DMS53 treated with DMSO at 0.1 percent for 48 hours (cell line): ENCODE data around the gene TGFBR1.

ENCODE experiments used
- DNase-seq: peaks from one replicate; lab custom pipeline; 2025; ENCODE audit not compliant: unreplicated experiment; lab: John Stamatoyannopoulos, UW

Gene TGFBR1

DNA sequence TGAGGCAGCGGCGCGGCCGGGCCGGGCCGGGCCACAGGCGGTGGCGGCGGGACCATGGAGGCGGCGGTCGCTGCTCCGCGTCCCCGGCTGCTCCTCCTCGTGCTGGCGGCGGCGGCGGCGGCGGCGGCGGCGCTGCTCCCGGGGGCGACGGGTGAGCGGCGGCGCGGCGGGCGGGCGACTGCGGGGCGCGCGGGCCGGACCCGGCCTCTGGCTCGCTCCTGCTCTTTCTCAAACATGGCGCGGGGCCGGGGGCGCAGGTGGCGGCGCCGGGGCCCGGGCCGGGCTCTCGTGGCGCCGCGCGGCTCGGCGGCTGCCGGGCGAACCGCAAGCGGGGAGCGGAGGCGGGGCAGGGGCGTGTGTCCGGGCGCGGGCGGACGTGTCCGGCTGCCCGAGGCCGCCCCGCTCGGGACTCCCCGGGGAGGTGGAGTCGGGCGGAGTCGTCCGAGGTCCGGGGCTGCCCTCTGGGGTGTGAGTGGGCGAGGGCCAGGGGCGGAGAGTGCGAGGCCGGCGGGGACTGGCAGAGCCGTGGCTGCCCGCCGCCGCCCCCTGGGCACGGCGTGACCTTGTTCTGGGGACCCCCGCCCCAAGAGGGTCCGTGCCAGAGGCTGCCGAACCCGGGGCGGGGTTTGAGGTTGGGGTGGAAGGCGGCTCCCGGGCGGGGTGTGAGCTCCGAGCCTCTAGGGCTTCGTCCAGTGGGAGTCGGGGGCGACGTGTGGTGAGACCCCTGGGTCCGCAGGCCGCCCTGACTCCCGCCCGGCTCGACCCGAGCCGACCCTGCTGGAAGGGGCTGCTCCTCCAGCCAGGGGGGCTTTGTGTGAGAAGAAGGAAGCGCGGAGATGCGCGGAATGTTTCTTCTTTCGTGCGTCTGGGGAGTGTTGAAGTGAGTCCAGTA, 485 bp downstream of the TGFBR1 start:
- no peak for DNase-seq

DNA sequence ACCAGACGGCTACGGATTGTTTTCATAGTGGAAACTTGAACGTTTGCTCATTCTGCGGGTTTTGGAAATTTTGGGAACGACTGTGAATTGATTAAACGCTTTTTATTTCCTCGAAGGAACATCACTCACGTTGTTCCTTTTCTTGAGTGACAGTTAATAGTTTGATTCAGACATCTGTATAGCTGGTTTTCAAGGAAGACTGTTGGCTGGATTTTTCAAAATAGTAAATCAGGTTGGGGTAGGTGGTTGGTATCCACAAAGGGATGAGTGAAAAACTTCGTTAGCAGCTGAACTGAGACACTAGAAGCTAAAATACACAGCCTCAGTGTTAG, 1.1 kb downstream of the TGFBR1 start:
- no peak for DNase-seq

DNA sequence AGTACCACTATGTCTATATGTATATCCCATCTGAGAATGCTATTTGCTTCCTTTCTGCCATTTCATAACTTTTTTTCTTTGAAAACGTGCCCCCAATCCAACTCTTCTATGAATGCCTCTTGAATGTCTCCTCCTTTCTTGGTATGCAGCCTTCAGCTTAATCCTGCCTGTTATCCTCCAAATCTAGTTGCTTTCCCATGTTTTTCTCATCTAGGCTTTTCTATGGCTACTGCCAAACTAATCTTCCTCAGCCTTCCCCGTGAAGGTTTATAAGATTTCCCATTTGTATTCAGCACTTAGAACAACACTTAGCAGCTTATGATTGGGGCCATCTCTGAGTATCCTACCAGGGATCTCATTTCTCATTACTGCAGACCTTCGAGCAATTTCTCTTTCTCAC, 2.5 kb downstream of the TGFBR1 start:
- DNase-seq, result no peak

DNA sequence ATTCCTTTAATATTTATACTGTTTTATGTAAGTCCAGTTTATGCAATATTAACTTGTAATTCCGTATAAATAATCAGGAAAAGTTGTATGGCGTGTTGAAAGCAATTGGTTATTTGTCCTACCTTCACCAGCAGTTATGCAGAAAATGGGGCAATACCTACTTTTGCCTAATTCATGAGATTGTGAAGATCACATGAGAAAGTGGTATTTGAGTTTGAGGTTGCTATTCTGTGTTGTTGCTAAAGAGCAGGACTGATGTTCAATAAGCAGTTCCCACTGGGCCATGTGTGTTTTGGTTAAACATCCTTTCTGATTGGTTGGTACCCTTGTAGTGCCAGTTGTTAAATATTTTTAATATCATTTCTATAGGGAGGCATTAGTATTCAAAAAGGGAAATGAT, 3.2 kb downstream of the TGFBR1 start:
- DNase-seq, result no peak

DNA sequence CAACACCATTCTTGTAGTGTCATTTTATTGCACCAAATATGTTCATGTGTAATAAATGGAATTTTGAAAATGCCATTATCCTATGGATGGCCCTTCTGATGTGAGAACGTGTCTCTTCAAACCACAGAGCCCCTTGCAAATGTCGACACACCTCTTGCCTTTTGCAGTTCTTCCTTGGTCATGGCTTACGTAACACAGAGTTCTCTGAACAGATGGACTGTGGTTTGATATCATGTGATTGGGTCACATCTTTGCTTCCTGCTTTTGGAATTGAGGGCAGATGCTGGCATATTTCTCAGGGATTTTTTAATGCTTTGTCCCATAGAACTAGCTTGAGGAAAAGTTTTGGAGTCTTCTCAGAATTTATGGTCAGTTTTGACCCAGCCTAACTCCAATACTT, 4.6 kb downstream of the TGFBR1 start:
- DNase-seq, result no peak

DNA sequence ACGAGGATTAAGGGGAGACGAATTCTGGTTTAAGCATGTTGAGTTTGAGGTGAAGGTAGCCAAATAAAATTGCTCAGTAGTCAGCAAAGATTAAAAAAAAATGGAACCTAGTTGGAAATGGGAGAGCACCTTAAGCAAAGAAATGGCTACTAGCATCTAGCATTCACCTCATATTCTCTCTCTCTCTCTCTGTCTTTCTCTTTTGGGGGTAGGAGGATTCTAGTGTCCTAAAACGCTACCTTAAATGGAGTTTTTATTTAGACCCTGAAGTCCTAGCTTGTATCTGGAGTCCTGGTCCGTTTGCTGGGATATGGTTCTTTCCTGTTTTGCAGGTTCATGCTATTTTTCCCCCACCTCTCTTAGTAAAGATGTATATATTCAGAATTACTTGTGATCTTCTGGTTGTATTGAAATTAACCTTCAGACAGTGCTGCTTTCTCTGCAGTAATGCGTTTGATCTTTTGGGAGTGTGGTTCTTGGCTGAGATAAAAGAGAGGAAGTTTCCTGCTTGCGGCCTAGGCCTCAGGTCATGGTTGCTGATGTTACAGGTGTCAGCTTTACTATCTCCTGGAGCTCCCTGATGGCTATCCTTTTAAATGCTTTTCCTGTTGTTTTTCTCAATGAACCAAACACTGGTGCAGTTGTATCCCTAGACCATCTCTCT, 8.0 kb downstream of the TGFBR1 start:
- DNase-seq, result no peak

DNA sequence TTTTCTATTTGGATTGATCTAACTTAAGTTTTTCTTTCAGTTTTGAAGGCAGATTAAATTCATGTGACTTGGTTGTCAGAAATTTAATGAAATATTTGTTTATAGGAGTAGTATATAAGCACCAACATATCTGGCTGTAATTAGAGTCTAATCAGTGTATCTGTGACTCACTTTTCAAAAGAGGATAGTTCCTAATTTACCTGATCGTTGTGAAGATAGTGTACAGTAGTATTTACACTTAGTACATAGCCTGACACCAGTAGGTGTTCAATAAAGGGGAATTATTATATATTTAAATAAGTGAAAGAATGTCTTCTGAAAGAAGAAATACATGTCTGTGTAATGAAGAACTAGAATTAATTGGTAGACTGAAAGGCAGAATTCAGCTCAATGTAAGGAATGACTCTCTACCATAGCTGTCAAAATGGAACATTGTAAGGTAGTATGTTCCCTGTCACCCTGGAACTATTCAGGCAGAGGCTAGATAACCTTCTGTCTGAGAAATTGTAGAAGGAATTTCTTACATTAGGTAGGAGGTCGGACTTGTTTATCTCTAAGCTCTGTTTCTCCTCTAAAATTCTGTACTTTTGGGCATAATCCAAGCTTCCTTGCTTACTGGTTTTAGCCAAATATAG, 8.6 kb downstream of the TGFBR1 start:
- DNase-seq, result no peak

DNA sequence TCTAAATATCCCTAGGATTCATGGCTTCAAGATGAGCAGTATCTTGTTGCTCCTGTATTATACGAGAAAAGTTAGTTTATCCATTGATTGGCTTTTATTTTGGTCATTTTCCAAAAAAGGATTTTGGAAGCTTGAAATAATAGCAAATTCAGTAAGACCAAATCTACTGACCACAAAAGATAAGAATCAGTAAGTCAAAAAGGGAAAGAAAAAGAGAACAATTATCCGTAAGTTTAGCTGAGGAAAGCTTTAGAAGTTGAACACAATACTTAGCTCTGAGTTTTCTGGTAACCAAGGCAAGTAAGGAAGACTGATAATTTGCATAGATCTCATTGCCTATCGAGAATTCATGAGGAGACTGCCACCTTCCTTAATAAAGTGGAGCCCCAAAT, 9.1 kb downstream of the TGFBR1 start:
- DNase-seq, result no peak

DNA sequence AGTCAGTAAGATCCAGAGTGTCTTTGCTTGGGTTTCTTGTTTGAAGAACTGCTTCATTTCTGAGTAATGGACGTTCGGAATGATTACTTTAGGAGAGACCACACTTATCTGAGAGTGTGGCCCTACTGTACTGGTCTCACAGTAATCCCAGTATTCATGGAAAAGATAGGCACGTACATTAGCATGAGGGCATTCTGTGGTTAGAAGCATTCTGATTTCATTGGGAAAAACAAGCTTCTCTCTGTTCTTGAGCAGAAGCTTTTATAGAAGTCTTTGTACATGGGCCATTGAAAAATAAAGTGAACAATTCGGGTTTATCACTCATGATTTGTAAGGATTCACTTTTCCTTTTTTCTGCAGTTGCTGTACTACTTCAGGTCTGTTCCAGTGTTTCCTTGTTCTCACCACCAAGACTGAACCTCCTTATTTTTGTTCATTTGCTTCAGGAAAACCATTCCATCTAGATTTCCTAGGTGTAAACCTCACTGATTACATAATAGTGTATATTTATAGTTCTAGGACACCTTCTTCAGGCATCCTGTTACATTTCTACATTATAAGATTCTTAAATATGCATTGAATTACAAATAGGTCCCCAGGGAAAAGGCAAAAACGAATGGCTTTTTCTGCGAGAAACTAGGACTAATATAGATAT, 10.1 kb downstream of the TGFBR1 start:
- DNase-seq, result no peak

DNA sequence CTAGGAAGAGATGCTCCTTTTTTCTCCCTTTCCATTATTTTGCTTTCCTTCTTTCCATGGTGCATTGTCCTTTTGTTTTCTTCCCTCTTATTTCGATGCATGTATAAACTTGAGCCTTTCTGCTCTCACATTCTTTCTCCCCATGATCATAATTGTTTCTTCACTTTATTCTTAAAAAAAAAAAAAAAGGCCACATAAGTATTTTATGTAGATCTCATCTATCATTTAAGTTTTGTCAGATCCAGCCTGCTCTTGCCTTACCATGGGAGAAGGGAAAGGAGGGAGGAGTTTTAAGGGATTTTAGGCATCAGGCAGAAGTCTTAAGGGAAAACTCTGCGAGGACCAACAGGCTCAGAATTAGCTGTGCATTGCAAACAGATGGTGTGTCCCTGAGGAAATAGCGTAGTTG, 11.1 kb downstream of the TGFBR1 start:
- no peak for DNase-seq

DNA sequence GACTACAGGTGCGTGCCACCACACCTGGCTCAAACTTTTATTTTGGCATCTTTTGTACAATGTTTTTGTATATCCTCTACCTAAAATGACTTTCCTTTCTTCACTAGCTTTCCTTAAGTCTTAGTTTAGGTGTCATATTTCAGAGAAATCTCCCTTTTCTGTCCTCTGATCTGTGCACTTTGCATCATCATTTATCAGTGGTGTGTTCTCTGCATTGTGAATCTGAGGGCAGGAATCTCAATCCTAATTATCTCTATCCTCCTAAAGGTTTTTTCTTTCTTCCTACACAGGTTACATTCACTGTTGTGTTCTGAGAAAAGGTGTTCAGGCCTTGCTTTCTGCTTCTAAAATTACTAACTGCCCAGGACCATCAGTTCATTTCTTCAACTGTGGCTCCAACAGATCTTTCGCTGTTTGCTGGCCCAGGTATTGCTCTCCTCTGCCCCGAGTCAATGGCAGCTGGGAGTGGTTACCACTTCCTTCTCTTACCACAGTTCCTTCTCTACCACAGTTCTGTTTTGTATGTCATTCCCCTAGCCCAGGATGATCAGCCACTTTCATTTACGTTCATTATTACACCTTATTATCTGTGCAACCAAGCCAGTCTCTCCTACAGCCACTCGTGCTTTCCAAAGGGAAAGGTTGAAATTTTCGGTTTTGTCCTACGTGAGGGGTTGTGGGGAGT, 14.0 kb downstream of the TGFBR1 start:
- DNase-seq, result no peak

DNA sequence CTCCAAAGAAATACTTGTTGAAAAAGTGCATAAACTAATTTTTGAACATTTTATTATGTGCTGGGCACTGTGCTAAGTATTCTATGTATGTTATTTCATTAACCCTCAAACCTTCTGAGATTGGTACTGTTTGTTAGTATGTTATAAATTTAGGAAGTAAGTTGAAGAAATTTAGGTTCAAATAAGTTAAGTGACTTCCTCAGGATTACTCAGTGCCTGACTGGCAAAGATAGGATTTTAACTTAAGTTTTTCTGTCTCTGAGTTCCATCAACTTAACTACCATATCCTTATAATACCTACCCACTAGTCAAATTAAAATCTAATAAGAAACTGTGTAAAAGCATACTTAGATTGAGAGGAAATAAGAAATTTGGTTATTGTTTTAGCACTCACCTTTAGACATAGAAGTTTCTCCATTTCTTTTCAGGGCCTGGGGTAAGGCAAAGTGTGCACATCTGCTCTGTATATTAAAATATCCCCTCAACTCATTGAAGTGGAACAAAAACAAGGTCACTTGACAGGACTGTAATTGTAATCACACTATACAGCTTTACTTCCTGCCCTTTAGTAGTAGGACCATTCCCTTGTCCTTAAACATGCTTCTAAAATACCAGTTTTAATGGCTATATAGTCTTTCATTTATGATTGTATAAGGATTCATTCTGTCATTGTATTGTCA, 15.2 kb downstream of the TGFBR1 start:
- no peak for DNase-seq

DNA sequence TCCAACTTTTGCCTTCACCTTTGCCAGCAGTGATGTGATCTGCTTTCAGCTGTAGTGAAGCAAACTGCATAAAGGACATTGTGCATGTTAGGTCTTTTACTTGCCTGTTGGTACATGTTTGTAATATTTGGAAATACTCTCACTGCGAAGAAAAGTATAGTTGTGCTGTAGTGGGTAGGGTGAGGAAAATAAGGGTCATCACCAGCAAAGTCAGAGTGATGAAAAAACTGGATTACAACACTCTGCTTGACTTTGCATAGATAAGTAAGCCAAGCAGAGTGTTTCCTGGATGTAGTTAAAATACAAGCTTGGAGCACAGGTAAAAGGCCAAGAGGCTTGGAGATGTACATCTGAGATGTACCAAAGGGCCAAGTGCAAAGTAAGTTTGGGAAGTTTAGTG, 16.7 kb downstream of the TGFBR1 start:
- no peak for DNase-seq

DNA sequence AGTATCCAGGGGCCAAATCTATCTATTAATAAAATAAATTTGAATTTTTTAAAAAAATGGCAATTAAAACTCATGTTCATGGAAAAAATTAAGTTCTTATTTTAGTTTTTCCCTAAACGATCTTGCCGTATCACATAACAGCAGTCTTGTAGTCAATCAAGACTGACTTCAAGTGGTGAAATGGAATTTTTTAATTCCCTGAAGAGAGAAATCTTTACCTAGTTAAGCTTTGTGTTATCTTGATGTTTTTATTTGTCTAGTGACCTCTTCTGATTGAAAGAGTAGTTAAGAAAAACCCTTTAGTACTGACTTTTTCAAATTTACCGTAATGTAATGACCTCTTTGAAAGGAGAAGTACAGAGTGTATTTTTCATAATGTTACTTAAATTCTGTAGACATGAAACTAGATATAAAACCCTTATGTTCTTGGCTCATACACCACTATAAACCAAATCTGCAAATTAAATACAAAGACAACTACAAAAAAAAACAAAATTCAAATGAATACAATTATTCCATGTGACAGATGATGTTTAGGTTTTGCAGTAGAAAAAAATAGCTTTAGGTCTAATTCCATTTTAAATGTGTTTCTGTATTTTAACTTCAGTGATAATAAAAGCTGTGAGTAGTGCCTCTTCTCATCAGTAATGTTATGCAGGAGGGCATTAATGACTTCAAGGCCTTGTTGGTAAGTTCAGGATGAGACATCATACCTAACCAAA, 19.8 kb downstream of the TGFBR1 start:
- no peak for DNase-seq

DNA sequence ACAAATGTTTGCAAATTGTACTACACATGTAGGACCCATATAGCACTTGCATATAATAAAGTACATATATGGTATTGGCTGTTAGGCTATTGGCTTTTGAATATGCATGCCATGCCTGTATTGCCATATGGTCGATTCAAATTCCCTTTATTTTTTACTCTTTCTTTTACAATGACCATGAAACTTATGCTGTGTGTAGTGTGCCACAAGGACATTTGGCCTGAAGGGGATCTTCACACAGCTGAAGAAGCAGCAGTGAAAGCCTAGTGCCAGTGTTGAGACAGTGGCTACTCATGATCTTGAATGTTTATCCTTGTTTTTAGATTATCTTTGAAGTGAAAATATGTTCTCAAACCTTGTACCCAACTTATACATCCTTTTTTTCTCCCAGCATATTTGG, 20.5 kb downstream of the TGFBR1 start:
- DNase-seq, result no peak

DNA sequence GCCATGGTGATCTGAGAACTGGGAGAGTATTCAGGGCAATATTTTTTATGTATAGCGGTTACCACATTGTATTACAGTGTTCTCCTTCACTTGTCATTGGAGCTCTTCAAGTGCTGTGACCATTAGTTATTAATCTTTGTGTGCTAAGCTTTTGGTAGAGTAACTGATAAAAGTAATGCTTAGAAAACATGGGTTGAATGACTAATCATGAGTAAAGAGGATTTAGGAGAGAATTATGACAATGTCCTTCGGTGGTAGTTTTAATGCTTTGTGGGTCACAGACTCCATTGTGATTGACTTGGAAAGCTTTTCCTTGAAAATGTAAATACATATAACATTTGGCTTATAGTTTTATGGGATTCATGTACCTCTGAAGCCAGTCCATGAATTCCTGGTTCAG, 21.4 kb downstream of the TGFBR1 start:
- DNase-seq, result no peak

DNA sequence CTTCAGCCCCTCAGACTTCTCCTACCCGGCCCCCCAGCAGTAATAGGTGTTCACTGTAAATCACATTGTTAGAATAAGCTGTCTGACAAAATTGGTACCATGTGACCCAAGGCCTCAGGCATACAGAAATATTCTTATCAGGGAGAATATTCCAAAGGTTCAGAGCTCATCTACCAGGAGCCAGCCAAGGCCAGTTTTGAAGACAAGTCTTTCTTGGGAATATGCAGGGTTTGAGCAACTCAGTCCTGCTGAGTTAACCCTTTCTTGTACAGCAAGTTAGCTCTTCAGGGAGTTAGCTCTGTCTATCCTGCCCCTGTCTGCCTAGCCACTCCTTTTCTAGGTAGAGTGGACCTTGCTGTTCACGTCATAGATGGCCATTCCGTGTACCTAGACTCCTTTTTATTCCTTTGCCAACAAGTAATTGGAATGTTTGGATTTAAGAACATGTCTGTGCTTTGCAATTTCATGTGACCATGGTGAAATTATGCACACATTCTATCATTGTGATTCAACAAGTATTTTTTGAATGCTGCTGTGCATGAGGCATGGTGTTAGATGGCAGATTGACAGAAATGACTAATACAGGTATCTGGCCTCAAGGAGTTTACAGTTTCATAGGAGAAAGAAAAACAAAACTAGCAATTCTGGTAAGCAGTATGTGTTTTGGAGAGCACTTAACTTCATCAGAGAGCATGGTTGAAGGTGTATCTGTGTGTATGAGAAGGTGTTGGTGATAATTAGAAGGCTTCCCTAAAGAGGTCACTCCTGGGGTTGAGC, 22.6 kb downstream of the TGFBR1 start:
- DNase-seq, result no peak

DNA sequence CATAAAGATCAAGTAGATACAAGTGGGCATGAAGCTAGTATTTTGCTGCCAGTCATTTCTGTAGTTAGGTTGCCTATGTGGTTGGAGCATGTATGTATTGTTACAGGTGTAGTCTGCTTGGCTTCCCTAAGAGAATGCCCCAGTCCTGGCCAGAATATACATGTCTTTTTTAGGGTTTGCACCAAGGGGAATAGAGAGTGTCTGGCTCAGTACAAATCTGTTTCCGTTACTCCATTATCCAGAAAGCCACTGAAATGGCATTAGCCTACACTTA, 23.2 kb downstream of the TGFBR1 start:
- no peak for DNase-seq

DNA sequence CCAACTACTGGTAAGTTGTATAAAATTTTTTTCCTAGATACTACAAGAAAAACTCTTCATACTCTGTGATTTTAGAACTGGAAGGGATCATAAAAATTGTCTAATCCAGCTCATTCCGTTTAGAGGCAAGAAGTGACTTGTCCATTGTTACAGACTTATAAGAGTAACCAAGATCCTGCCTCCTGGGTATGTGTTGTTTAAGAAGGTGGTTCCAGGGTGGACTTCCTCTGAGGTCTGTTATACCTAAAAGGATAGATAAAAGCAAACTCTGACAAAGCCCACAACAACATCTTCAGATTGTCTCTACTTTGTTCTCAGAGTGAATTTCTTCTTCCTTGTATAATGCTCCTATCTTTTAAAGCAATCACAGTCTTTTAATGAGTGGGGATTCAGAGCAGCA, 24.2 kb downstream of the TGFBR1 start:
- no peak for DNase-seq

DNA sequence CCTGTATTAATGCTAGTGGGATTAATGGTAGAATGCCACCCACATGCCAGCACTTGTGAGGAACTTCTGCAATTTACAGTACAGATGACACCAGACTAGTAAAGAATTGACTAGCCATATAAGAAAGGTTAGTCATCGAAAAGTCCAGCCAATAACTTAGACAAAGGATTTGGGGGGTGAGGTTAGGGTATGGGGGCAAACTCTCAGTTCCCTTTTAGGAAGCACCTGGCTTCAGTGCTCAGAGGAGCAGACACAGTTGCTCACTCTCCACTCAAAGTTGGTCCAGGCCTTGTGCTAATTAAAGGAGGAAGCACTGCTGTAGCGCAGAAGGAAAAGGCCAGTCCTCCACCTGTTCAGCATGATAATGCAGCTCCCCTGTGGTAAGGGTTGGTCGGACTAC, 25.2 kb downstream of the TGFBR1 start:
- DNase-seq, result no peak
